Duodenal mucosa (tissue), 2 donors: ENCODE measurements around the gene KRT6A.
"Not testable (repeated sequence)": the region's sequence is repeated elsewhere in the genome, so short reads cannot be mapped to it uniquely, and the experiment has no call there.

Source experiments
- H3K27ac ChIP-seq: one replicate; pipeline ENCODE4 v1.7.0; 2013; ENCODE audit warnings: low read depth, low read length
- H3K27me3 ChIP-seq, 2 donors: one replicate each; pipeline ENCODE4 v1.7.0; 2013; ENCODE audit warnings: low read length in 2 of 2, control low read depth in 1 of 2; ENCODE audit not compliant: insufficient read depth in 2 of 2, control insufficient read depth in 1 of 2
- H3K36me3 ChIP-seq, 2 donors: one replicate each; pipeline ENCODE4 v1.7.0; 2013; ENCODE audit warnings: low read length in 2 of 2, control low read depth in 1 of 2; ENCODE audit not compliant: insufficient read depth in 2 of 2, control insufficient read depth in 1 of 2
- H3K4me1 ChIP-seq, 2 donors: one replicate each; pipeline ENCODE4 v1.7.0; 2013; ENCODE audit warnings: low read length in 2 of 2, control low read depth in 1 of 2; ENCODE audit not compliant: insufficient read depth in 2 of 2, control insufficient read depth in 1 of 2
- H3K4me3 ChIP-seq, 2 donors: one replicate each; pipeline ENCODE4 v1.7.0; 2013; ENCODE audit warnings: low read length in 2 of 2, low read depth in 1 of 2
- H3K9ac ChIP-seq, 2 donors: one replicate each; pipeline ENCODE4 v1.7.0; 2013; ENCODE audit warnings: low read length in 2 of 2, low read depth in 1 of 2
- H3K9me3 ChIP-seq, 2 donors: one replicate each; pipeline ENCODE4 v1.7.0; 2013; ENCODE audit warnings: low read length in 2 of 2, control low read depth in 1 of 2; ENCODE audit not compliant: control insufficient read depth in 1 of 2

KRT6A gene

GRCh38 chr12:52469853-52470252 lies 23.2 kb downstream of the KRT6A start:
- no peak overlapping the region for H3K27ac ChIP-seq
- no peaks in the 10 kb centered on the region for H3K27me3 ChIP-seq
- H3K36me3 ChIP-seq = no peaks in the 10 kb centered on the region
- H3K4me1 ChIP-seq = no peaks in the 10 kb centered on the region
- no peaks in the 10 kb centered on the region for H3K9me3 ChIP-seq
- no peak overlapping the region for H3K9ac ChIP-seq
- no peak overlapping the region for H3K4me3 ChIP-seq

- Histone ChIP-seq H3K4me3 (no peak overlapping the region), H3K27ac (no peak overlapping the region), H3K9me3 (no peaks in the 10 kb centered on the region), H3K4me1 (no peaks in the 10 kb centered on the region), H3K36me3 (no peaks in the 10 kb centered on the region), H3K27me3 (peaks cover 0 to 3% of the 10 kb centered on the region in 2 donors), H3K9ac (no peak overlapping the region)
Measured at GRCh38 chr12:52464897-52465296, 28.2 kb downstream of the KRT6A start.

GRCh38 chr12:52461693-52462092 lies 31.4 kb downstream of the KRT6A start:
- no peak overlapping the region for H3K9ac ChIP-seq
- H3K4me1 ChIP-seq = no peaks in the 10 kb centered on the region
- H3K27ac ChIP-seq = no peak overlapping the region
- H3K9me3 ChIP-seq = no peaks in the 10 kb centered on the region
- no peaks in the 10 kb centered on the region for H3K36me3 ChIP-seq
- H3K4me3 ChIP-seq = no peak overlapping the region
- H3K27me3 ChIP-seq = peaks cover 0 to 3% of the 10 kb centered on the region in 2 donors

GRCh38 chr12:52458861-52459260 lies 34.2 kb downstream of the KRT6A start:
- H3K4me3 ChIP-seq = no peak overlapping the region
- H3K36me3 ChIP-seq = no peaks in the 10 kb centered on the region
- H3K27ac ChIP-seq = no peak overlapping the region
- H3K9ac ChIP-seq = no peak overlapping the region
- H3K9me3 ChIP-seq = no peaks in the 10 kb centered on the region
- peaks cover 0 to 3% of the 10 kb centered on the region in 2 donors for H3K27me3 ChIP-seq
- H3K4me1 ChIP-seq = no peaks in the 10 kb centered on the region

- no peak overlapping the region for H3K27ac ChIP-seq
- no peak overlapping the region for H3K4me3 ChIP-seq
- H3K4me1 ChIP-seq = no peaks in the 10 kb centered on the region
- H3K27me3 ChIP-seq = peaks cover 0 to 3% of the 10 kb centered on the region in 2 donors
- H3K36me3 ChIP-seq = no peaks in the 10 kb centered on the region
- H3K9ac ChIP-seq = no peak overlapping the region
- no peaks in the 10 kb centered on the region for H3K9me3 ChIP-seq
Measured at GRCh38 chr12:52455821-52456220, 37.2 kb downstream of the KRT6A start.

GRCh38 chr12:52454411-52455201 lies 38.5 kb downstream of the KRT6A start:
- no peak overlapping the region for H3K4me3 ChIP-seq
- no peaks in the 10 kb centered on the region for H3K9me3 ChIP-seq
- H3K27me3 ChIP-seq = no peaks in the 10 kb centered on the region
- no peak overlapping the region for H3K9ac ChIP-seq
- H3K36me3 ChIP-seq = no peaks in the 10 kb centered on the region
- no peak overlapping the region for H3K27ac ChIP-seq
- H3K4me1 ChIP-seq = no peaks in the 10 kb centered on the region

- H3K4me3 ChIP-seq = no peak within 1 kb of the TSS
- no peak within 1 kb of the TSS for H3K9ac ChIP-seq
- no peaks in the 10 kb centered on the region for H3K4me1 ChIP-seq
- H3K9me3 ChIP-seq = no peaks in the 10 kb centered on the region
- H3K27ac ChIP-seq = no peak within 1 kb of the TSS
- no peaks in the 10 kb centered on the region for H3K36me3 ChIP-seq
- H3K27me3 ChIP-seq = no peaks in the 10 kb centered on the region
Measured at GRCh38 chr12:52452101-52452500, 41.0 kb downstream of the KRT6A start, which contains the start of gene KRT6B. Gene KRT6B (minus strand): TSS chr12:52452146. CDS start chr12:52452078, 68 bp downstream.

- no peaks in the 10 kb centered on the region for H3K36me3 ChIP-seq
- H3K9ac ChIP-seq = no peak overlapping the region
- peaks cover 0 to 6% of the 10 kb centered on the region in 2 donors for H3K4me1 ChIP-seq
- H3K4me3 ChIP-seq = no peak overlapping the region
- no peaks in the 10 kb centered on the region for H3K9me3 ChIP-seq
- no peaks in the 10 kb centered on the region for H3K27me3 ChIP-seq
- H3K27ac ChIP-seq = no peak overlapping the region
Measured at GRCh38 chr12:52448228-52448627, 44.8 kb downstream of the KRT6A start.

- not testable (repeated sequence) for H3K9ac ChIP-seq, H3K36me3 ChIP-seq, H3K9me3 ChIP-seq, H3K27ac ChIP-seq, H3K27me3 ChIP-seq, H3K4me3 ChIP-seq, H3K4me1 ChIP-seq
Measured at GRCh38 chr12:52447196-52447595, 45.9 kb downstream of the KRT6A start.

GRCh38 chr12:52446367-52447045 lies 46.6 kb downstream of the KRT6A start:
- Histone ChIP-seq H3K4me3 (no peak overlapping the region), H3K36me3 (no peaks in the 10 kb centered on the region), H3K9me3 (no peaks in the 10 kb centered on the region), H3K27ac (no peak overlapping the region), H3K4me1 (peaks cover 2 to 6% of the 10 kb centered on the region in 2 donors), H3K27me3 (peaks cover 0 to 5% of the 10 kb centered on the region in 2 donors), H3K9ac (no peak overlapping the region)
